Hindlimb muscle (tissue), 1 donor: ENCODE measurements around the gene SUMO3. TPM values are rescaled to one million over a fixed set of nuclear protein-coding genes. Genes with fewer than 3 reads are reported as not detected.
A peak's percentile ranks its signal among the peaks of the same experiment; 100 is the strongest.

Experiments used
- DNase-seq: peaks from one replicate; pipeline ENCODE4 v3.0.0-alpha.2; 2013
- polyA plus RNA-seq: library from polyadenylated mRNA; unstranded; fragments of 120-200 nt; gene quantifications from one replicate; pipeline ENCODE4 v1.2.1, GENCODE V29; 2013; ENCODE audit not compliant: insufficient read length

SUMO3 gene
- polyA plus RNA-seq, 1 donor: 61.7 TPM

DNA sequence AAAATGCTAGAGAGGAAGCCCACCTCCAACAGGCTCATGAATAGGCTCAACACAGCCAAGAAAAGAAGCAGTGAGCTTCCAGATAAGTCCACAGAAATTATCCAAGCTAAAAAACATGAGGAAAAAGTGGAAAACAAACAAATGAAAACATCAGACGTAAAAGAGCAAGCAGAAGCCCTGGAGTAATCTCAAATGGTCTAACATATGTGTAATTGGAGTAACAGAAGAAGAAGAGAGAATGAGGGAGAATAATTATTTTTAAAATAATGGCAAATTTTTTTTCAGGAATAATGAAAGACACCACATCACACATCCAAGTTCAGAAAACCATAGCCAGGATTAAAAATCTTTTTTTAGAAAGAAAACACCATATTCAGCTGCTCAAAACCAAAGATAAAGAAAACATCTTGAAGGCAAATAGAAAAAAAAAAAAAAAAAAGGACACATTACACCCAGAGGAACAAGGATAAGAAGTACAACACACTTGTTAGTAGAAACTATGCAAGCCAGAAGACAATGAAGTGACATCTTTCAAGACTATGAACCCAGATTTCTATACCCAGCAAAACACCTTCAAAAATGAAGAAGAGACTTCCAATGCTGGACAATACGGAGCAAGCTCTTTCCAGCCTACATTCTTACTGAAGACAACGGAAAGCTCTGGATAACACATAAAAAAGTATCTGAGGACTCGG is 10.6 kb upstream of the SUMO3 start:
- no peak for DNase-seq

DNA sequence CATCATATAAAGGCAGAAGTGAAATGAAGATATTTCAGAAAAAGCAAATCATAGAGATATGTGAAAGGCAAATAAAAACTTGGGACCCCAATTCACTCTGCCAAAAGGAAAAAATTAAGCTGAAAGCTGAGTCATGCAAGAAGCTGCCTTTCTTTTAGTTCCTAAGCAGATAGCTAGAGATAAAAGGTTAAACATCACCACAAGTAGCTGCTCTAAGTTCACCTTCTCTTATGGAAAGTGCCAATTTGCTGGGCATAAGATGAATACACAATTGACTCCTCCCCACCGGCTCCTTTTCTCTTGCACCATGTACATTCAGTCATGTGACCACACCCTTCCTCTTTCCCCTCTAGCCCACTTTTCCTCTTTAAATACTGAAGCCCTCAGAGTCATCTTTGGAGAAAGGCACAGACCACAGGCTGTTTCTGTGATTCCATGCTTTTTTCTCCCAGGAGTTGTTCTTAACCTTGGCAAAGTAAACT is 5.4 kb upstream of the SUMO3 start:
- no peak for DNase-seq

DNA sequence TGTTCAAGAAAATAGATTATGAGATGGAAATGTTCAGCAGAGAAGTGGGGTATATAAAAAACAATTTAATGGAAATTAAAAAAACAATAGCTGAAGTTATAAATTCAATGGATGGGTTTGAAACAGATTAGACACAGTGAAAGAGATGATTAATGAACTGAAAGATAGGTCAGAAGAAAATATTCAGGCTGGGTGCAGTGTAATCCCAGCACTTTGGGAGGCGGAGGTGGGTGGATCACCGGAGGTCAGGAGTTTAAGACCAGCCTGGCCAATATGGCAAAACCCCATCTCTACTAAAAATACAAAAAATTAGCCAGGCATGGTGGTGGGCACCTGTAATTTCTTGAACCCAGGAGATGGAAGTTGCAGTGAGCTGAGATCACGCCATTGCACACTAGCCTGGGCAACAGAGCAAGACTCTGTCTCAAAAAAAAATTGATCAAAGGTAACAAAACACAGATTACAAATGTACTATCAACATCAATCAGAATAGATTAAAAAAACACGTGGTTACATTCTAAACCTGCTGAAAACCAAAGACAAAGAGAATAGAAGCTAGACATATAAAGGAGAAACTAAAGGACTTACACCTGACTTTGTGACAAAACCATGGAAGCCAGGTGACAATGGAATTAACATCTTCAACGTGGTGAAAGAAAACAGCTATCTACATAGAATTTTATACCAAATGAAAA is 4.8 kb upstream of the SUMO3 start:
- no peak for DNase-seq

DNA sequence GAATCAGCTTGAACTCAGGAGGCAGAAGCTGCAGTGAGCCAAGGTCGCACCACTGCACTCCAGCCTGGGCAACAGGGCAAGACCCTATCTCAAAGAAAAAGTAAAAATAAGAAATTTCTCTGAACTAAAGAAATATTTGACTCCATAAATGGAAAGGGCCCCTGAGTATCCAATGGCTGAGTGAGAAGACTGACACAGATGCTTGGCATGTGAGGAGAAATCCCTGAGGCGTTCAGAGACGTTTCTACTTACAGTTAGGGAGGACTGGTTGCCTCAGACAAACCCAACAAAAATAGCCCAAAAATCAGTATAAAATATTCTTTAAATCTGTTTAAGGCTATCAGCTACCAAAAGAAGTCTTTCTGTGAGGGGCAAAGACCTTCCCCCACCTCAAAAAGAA is 3.0 kb upstream of the SUMO3 start:
- DNase-seq: no peak

DNA sequence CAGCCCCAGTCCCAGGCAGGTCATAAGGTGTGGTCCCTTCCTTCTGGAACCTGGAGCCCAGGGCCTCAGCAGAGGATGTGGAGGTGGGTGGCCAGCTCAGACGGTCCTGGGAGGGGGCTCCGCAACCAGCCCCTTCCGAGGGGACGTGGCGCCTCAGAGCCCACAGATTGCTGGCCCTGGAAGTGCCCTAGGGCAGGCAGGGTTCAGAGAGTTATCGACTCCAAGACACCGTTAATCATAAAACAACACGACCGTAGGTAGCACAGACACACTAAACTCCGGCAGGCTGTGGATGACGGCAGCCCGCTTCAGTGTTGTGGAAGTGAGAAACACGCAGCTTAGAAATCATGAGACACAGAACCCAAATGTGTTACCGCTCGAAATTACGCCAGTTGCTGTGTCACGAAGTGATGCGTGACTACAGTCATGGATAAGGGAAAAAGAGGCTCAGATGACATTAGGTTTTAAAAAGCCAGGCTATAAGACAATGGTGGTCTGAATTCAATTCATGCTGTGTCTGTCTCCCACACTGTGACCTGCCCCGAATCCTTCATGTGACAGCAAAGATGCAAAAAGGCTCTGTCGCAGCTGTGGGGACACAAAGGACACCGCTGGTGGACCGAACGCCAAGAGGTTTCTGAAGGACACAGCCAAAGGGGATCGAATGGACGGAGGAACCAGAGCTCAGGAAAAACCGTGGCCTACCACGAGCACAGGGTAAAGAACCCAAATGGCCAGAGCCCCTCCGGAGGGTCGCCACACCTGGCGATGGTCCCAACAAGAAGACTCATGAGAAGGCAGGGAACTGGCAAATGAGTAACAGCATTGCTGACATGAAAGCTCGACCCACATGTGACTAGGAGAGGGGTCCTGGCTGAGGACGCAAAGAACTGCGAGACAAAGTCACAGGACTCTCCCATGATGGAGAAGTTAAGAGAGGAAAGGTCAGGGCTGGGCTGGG is 1.7 kb upstream of the SUMO3 start:
- no peak for DNase-seq

DNA sequence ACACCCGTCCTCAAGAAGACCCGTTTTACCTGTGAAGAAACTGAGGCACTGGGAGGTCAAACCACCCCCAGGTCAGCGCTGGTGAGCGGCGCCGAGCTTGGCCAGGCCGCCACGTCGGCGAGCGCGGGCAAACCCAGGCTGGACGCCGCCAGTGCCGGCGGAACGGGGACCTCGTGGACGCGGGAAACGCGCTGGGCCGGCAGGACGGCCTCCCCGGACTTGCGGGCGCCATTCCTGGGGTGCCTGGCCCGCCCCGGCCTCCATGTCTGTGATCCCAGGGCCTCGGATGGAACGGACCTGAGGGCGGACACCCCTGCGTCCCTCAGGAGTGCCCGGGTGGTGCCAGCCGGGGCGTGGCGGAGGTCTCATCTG is 764 bp upstream of the SUMO3 start:
- no peak for DNase-seq

DNA sequence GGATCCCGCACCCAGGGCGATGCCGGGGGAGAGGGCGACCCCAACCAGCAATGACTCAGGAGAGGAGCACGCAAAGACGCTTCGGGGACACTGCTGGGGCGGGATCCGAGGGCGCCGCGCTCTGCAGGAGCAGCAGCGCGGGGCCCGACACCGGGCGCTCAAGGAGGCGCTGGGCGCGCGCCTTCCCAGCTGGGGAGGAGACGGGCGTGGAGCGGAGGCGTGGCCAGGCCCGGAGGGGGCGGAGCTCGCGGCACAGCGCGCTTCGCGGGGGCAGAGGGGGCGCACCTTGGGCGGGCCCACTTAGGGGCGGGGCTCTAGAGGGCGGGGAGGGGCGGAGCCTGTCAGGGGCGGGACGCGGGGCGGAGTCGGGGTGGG is 369 bp downstream of the SUMO3 start:
- DNase-seq: peak; percentile 91

DNA sequence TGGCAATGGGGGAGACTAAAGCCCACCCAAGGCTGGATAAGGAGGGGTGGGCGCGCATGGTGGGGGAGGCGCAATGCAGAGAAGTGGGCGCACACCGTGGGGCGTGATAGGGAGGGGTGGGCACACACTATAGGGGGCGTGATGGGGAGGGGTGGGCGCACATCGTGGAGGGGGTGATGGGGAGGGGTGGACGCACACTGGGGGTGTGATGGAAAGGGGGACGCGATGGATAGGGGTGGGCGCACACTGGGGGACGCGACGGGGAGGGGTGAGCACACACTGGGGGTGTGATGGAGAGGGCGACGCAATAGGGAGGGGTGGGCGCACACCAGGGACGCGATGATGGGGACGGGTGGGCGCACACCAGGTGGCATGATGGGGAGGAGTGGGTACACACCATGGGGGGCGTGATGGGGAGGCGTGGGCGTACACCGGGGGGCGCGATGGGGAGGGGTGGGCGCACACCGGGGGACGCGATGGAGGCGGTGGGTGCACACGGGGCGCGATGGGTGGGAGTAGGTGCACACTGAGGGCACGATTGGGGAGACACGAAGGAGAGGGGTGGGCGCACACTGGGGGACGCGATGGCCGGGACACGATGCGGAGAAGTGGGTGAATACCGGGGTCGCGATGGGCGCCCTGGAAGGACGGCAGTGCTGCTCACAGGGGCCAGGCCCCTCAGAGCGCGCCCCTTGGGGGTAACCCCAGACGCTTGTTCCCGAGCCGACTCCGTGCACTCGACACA is 929 bp downstream of the SUMO3 start:
- no peak for DNase-seq

DNA sequence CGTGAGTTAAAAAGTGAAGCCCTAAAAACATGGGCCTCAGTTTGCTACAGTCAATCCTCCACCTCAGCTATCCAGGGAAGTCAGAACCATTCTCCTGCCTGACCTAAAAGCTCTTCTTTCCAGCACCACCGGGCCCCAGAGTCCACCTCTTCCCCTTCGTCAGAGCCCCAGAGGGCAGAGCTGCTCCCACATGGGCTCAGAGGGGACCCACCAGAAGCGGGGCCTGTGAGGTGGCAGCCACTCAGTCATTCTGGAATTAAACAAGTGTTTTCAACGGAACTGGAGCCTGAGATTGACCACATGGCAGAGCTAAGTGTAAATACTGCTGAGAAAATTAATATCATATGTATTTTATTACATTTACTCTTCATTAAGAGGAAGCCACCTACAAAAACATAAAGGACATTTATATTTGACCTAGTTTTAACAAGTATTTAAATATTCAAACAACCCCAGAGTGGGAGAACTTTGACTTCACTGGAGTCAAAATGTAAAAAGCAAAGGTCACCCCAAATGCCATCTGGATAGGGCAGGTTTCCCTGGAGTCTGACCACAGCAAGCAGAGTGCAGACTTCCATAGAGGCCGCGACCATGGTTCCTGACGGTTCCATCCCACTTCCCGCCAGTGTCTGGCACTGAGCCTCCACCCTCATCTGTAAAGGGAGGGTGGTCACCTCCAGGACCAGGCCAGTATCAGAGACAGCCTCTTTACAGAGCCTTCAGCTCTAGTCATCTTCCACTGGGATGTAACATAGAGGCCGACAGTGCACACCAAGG is 1.8 kb downstream of the SUMO3 start:
- DNase-seq: no peak

DNA sequence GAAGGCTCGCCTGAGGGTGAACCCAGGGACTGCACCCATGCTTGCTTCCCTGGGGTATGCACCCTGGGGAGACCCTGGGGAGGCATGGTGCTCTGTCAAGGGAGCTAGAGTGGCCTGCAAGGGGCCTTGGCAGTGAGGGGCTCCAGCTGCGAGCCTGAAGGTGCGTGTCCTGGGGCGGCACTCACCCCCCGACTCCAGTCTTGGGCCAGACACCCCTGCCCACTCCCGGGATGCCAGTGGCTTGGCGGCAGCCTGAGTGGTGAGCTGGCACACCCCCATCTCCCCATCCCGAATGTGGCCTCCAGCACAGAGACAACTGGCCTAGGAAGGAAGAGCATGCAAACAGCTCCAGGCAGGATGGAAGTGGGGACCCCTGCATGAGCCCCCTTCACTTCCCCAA is 2.6 kb downstream of the SUMO3 start:
- no peak for DNase-seq

DNA sequence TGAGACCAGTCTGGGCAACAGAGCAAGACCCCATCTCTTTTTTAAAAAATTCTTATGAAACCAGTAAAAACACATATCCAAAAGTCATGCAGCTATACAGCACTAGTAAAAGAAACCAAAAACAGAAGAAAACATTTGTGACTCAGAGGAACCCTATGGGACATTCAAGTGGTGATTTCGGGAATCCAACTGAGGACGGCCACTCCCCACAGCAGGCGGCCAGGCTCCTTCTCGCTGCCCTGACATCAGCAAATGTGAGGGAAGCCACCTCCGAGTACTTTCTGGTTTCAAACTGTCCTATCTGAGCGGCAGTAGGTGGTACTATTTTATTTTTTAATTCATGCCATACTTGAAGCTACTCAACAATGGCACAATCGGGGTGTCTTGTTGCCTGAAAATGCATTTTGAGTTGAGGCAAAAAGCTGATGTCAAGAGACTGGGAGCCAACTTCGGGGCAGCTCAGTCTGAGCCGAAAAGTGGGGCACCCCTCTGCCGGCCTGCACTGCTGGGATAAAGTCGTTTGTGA is 3.3 kb downstream of the SUMO3 start:
- no peak for DNase-seq

DNA sequence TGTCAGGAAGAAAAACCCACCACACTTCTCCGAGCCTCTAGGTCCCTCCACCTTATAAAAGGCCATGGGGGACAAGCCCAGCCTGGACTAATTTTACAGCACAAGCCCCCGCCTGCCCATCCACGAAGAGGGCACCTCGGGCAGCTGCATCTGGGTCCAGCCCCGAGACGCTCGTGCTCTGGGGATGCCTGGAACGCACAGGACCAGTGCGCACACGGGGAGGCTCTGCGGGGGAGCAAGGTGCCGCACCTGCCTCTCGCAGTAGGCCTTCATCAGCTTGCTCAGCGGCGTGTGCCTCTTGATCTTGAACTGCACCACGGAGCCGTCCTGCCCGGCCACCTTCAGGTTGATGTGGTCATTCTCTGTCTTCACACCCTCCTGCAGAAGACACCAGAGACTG is 4.1 kb downstream of the SUMO3 start:
- no peak for DNase-seq

DNA sequence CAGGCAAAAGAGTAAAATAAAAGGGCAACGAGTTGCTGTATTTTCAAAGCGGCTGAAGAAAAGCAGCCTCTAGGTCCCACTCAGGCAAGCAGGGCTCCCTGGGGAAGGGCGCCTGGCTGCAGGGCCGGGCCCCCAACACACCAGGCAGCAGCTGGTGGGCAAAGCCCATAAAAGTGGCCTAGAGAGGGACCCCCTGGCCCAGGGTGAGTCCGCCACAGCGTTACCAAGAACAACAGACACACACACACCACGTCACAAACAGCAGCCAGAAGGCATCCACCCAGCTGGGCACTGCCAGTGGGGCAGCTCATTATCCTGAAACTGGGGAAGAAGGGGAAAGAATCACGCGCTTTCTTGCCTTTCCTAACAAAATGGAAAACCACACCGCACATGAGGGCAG is 4.7 kb downstream of the SUMO3 start:
- no peak for DNase-seq

DNA sequence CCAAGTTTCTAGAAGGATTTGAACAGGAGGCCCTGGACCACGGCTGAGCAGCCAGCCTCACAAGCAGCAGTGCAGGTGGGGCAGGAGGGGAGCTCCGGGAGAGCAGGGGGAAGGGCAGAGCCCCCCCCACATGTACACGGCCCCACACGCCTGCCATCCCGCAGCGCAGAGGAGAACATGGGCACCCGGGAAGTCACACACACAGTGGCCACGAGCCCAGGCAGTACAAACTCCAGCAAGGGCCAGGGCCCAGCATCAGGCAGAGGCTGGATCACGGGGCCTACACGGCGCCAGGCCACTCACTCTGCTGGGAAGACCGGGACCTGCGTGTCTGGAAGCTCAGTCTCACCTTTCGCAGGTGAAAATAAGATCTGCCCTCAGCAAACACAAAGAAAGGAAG is 5.2 kb downstream of the SUMO3 start:
- DNase-seq: no peak

DNA sequence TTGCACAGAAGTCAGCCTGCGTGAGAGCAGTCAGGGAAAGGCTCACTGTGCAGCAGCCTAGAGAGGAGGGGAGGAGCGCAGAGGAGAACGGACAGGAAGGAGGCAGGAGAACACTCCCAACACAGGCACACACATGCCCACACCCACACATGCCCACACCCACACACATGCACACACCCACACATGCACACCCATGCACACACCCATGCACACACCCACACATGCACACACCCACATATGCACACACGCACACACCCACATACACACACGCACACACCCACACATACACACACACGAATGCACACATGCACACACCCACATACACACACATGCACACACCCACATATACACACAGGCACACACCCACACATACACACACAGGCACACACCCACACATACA is 7.1 kb downstream of the SUMO3 start:
- DNase-seq: no peak

DNA sequence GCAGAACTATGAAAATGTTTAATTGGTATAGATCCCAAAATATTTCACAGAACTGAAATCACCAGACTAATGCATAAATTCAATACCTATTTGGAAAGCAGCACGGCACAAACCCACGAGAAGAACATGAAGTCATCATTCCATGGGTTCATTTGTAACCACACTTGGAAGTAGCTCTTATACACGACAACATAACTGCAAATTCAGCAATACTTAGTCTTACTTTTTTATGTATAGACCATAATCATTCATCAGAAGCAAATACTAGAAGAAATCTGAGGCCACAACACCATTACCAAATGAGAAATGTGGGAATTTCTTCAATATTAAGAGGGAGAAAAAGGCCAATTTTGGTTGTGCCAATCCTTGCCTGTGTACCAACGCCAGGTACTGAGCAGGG is 12.0 kb downstream of the SUMO3 start:
- DNase-seq: no peak

DNA sequence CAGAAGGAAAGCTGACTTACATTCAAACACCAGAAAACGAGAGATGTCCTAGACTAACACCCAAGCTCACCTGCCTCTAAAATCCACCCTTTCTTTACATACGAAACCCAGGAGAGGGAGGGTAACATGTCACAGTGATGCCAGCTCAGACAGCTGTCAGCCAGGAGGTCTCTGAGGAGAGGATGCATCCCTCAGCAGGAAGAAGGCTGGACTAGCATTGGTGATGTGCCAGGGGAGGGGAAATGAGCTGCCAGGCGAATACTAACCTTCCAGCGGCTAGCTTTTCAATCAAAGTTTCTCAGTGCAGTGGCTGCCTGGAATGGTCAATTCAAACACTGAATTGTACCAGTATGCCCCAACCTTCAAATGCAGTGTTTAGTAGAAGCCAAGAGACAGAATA is 12.6 kb downstream of the SUMO3 start:
- no peak for DNase-seq

DNA sequence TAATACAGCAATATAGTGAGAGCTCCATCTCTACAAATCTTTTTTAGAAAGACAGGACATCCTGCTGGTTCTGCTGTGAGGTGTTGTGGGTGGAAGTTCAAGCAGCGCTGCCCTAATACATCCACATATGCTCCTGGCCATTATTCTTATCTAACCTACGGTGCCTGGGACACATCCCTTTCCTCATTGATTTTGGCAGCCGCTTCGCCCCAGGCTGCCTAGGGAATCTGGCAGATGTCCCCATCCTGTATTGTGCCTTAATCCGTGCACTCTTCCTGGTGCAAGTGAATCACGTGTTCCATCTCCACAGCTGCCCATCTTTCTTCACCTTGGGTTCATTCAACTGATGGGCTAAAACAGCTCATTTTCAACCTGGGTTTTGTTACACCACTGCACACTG is 13.1 kb downstream of the SUMO3 start:
- no peak for DNase-seq

DNA sequence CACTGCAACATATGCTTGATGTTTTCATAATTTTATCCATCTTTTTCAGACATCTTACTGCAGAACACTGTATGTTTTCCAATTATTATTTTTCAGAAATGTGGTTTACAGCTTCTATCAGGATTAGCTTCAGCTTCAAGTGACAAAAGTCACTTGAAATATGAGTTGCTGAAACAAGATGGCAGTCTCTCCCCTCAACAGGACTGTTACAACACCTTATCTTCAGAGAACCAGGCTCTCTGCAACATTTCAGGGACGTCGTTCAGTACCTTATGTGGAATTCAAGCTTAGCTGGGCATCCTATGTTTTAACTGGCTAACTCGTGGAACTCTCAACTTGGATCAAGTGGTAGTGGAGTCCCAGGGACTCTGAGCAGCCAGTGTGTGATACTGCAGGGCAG is 14.2 kb downstream of the SUMO3 start:
- DNase-seq: no peak

DNA sequence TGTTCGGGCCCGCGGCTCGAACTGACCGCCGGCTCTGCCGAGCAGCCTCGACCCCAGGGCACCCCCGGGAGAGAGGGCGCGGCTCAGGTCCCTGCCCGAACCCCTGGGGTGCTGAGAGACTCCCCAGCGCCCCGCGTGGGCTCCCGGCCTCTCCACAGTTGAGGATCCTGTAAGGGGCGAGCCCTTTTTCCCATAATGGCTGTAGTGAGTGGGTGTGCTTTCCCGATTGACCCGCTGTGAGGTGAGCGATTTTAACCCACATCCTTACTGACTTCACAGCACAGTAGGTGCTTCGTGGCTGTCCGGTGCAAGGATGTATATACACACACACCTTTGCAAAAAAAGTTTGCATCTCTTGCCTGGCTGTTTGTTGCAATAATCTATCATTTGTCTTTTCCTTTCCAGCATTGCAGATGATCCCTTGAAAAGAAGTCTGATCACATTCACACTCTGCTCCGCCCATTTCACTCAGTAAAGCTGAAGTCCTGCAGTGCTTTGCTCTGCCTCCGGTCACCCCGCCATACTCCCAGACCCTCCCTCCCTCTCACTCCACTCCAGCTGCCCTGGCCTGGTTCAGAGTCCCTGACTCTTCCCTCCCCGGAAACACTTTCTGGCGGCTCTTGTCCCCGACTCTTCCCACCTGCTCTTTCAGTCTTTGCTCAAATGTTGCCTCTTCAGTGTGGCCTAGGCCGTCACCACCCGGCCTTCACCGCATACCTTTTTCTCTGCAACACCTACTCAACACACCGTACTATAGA is 15.3 kb downstream of the SUMO3 start:
- no peak for DNase-seq
